HCT116 (cell line): Measurements from ENCODE around the gene LINGO3. TPM values are rescaled to one million over a fixed set of nuclear protein-coding genes. Genes with fewer than 3 reads are reported as not detected.

Experiments
- ATAC-seq: fragments of 200-7000 bp; cut with Tn5 transposase; 2 replicates; pipeline ENCODE4 v1.9.1; 2020; ENCODE audit warnings: mild to moderate bottlenecking, moderate library complexity
- BruUV-seq: library from RNA; stranded (reverse); fragments of 400-500 nt; replicated peaks from 2 replicates; lab custom pipeline; 2021; lab: Mats Ljungman, UMichigan
- CTCF ChIA-PET: fragments of 300-600 bp; sonication (Branson Sonifier 250); formaldehyde crosslinking; loops from one replicate; lab custom pipeline; 2021; ENCODE audit warnings: antibody characterized with exemption; lab: Charles Lee
- POLR2A ChIA-PET: fragments of 300-600, 350-600 bp; sonication (Branson Sonifier 250); formaldehyde crosslinking; loops from one replicate; lab custom pipeline; 2021; ENCODE audit warnings: antibody characterized with exemption; lab: Charles Lee
- RAD21 ChIA-PET, 2 experiments: fragments of 300-600 bp; sonication (Branson Sonifier 250); formaldehyde crosslinking; loops; one replicate each; lab custom pipeline; 2023; ENCODE audit warnings: low total read pairs in 2 of 2; ENCODE audit not compliant: uncharacterized antibody in 2 of 2, unreplicated experiment in 2 of 2, low non-redundant PET in 1 of 2; lab: Charles Lee
- DNase-seq: peaks from one replicate; pipeline ENCODE4 v3.0.0-alpha.2; 2010; ENCODE audit warnings: low read depth, low spot score
- H2AFZ ChIP-seq: fragments of 200-600 bp; shearing (Covaris generic), sonication (generic); 2 replicates; pipeline ENCODE4 v1.6.1; 2017; ENCODE audit warnings: low read depth, mixed run types, mixed read lengths, antibody characterized with exemption, low read length; ENCODE audit not compliant: poor library complexity, severe bottlenecking
- H3K27ac ChIP-seq: 2 replicates; pipeline ENCODE4 v1.5.1; 2012; ENCODE audit warnings: low read depth, low read length
- H3K27me3 ChIP-seq: fragments of 200-600 bp; sonication (generic); 2 replicates; pipeline ENCODE4 v1.6.1; 2016; ENCODE audit warnings: mixed run types, low read length, mixed read lengths; ENCODE audit not compliant: insufficient read depth
- H3K36me3 ChIP-seq, 2 experiments: fragments of 200-500 bp in 1 of 2; fragments of 200-600 bp in 1 of 2; sonication (Bioruptor generic) in 1 of 2; sonication (generic) in 1 of 2; 2 replicates each; pipeline versions ENCODE4 v1.5.1 to v1.6.1; 2014 to 2016; ENCODE audit warnings: low read length in 2 of 2, inconsistent platforms in 1 of 2, mixed read lengths in 1 of 2, mixed run types in 1 of 2; ENCODE audit not compliant: insufficient read depth in 2 of 2, control insufficient read depth in 1 of 2
- H3K4me1 ChIP-seq, 2 experiments: fragments of 200-600 bp in 1 of 2; sonication (generic) in 1 of 2; 2 replicates each; pipeline versions ENCODE4 v1.5.1 to v1.6.1; 2012 to 2017; ENCODE audit warnings: low read length in 2 of 2, inconsistent platforms in 1 of 2, mild to moderate bottlenecking in 1 of 2, mixed read lengths in 1 of 2, mixed run types in 1 of 2, moderate library complexity in 1 of 2; ENCODE audit not compliant: insufficient read depth in 2 of 2, control insufficient read depth in 1 of 2
- H3K4me2 ChIP-seq: fragments of 200-600 bp; sonication (generic); 2 replicates; pipeline ENCODE4 v1.6.1; 2017; ENCODE audit warnings: mixed run types, low read length, mixed read lengths
- H3K4me3 ChIP-seq, 2 experiments: fragments of 200-600 bp in 1 of 2; sonication (generic) in 1 of 2; replicated peaks in 1 of 2; 2 replicates each; pipeline ENCODE4 v1.5.1; 2011 to 2016; ENCODE audit warnings: low read length in 2 of 2, control low read depth in 1 of 2, low read depth in 1 of 2, mild to moderate bottlenecking in 1 of 2, mixed read lengths in 1 of 2, mixed run types in 1 of 2
- H3K79me2 ChIP-seq: fragments of 200-600 bp; sonication (generic); 2 replicates; pipeline ENCODE4 v1.6.1; 2017; ENCODE audit warnings: mild to moderate bottlenecking, mixed run types, low read length, moderate library complexity, mixed read lengths; ENCODE audit not compliant: insufficient read depth
- H3K9ac ChIP-seq: fragments of 200-600 bp; sonication (generic); 2 replicates; pipeline ENCODE4 v1.6.1; 2016; ENCODE audit warnings: low read length, mixed read lengths
- H3K9me2 ChIP-seq: fragments of 200-600 bp; sonication (generic), shearing (Covaris generic); 2 replicates; pipeline ENCODE4 v1.6.1; 2017; ENCODE audit warnings: mixed run types, mild to moderate bottlenecking, moderate library complexity; ENCODE audit not compliant: insufficient read depth
- H3K9me3 ChIP-seq, 2 experiments: fragments of 200-500 bp in 1 of 2; fragments of 200-600 bp in 1 of 2; sonication (Bioruptor generic) in 1 of 2; sonication (generic) in 1 of 2; 2 replicates each; pipeline ENCODE4 v1.6.1; 2014 to 2017; ENCODE audit warnings: low read length in 2 of 2, mixed read lengths in 2 of 2, inconsistent platforms in 1 of 2, low read depth in 1 of 2, mild to moderate bottlenecking in 1 of 2, mixed run types in 1 of 2, moderate library complexity in 1 of 2; ENCODE audit not compliant: control insufficient read depth in 1 of 2, insufficient read depth in 1 of 2
- H4K20me1 ChIP-seq: fragments of 200-600 bp; sonication (generic), shearing (Covaris generic); 2 replicates; pipeline ENCODE4 v1.6.1; 2017; ENCODE audit warnings: mixed run types, mild to moderate bottlenecking, moderate library complexity; ENCODE audit not compliant: insufficient read depth
- ATF3 ChIP-seq: IDR thresholded peaks from 2 replicates; pipeline ENCODE4 v1.6.1; 2012
- CEBPB ChIP-seq: IDR thresholded peaks from 2 replicates; pipeline ENCODE4 v1.6.1; 2012; ENCODE audit warnings: low read depth
- CTCF ChIP-seq, 3 experiments: fragments of 200-600 bp in 1 of 3; sonication (generic) in 1 of 3; IDR thresholded peaks in 2 of 3; conservative IDR thresholded peaks in 1 of 3; 2 replicates each; pipeline ENCODE4 v1.5.1; 2012 to 2017; ENCODE audit warnings: low read depth in 2 of 3, low read length in 2 of 3, antibody characterized with exemption in 1 of 3, borderline replicate concordance in 1 of 3, control low read depth in 1 of 3, mild to moderate bottlenecking in 1 of 3, mixed read lengths in 1 of 3, mixed run types in 1 of 3, moderate library complexity in 1 of 3; ENCODE audit not compliant: insufficient read depth in 1 of 3
- MAX ChIP-seq: IDR thresholded peaks from 2 replicates; pipeline ENCODE4 v1.6.1; 2012
- POLR2AphosphoS5 ChIP-seq: IDR thresholded peaks from 2 replicates; pipeline ENCODE4 v1.6.1; 2011; ENCODE audit warnings: mild to moderate bottlenecking, low read depth, low read length, moderate library complexity
- RAD21 ChIP-seq: IDR thresholded peaks from 2 replicates; pipeline ENCODE4 v1.6.1; 2012; ENCODE audit warnings: low read depth, mild to moderate bottlenecking
- SIN3A ChIP-seq: IDR thresholded peaks from 2 replicates; pipeline ENCODE4 v1.6.1; 2012; ENCODE audit warnings: low read depth
- SP1 ChIP-seq: IDR thresholded peaks from 2 replicates; pipeline ENCODE4 v1.6.1; 2012; ENCODE audit warnings: low read depth
- TCF7L2 ChIP-seq: IDR thresholded peaks from 2 replicates; pipeline ENCODE4 v1.7.0; 2011; ENCODE audit warnings: borderline replicate concordance, inconsistent platforms; ENCODE audit not compliant: insufficient read depth, insufficient read length; ENCODE audit errors: extremely low read depth
- YY1 ChIP-seq: IDR thresholded peaks from 2 replicates; pipeline ENCODE4 v1.6.1; 2011; ENCODE audit warnings: low read length, low read depth, moderate library complexity, mild to moderate bottlenecking; ENCODE audit not compliant: insufficient replicate concordance; ENCODE audit errors: extremely low read depth
- ZBTB33 ChIP-seq: IDR thresholded peaks from 2 replicates; pipeline ENCODE4 v1.6.1; 2011; ENCODE audit warnings: mild to moderate bottlenecking, low read length, moderate library complexity; ENCODE audit not compliant: insufficient replicate concordance; ENCODE audit errors: extremely low read depth
- intact Hi-C: fragments of 100-400 bp; cut with micrococcal nuclease; formaldehyde crosslinking; loops from 2 replicates; pipeline ENCODE4 v1.10.0; 2022
- total RNA-seq: library from RNA; stranded (reverse); gene quantifications from one replicate; pipeline ENCODE4 v1.2.1, GENCODE V29; 2021; ENCODE audit not compliant: unreplicated experiment

The LINGO3 gene
- total RNA-seq, 1 experiment from 2014 or later: not detected

- no peak overlapping the region for H3K4me2 ChIP-seq
- POLR2A ChIA-PET: no interaction called here
- peaks cover 86% of the 10 kb centered on the region for H3K79me2 ChIP-seq
- H3K4me3 ChIP-seq: no peak overlapping the region
- H2AFZ ChIP-seq: no peak overlapping the region
- CTCF ChIA-PET: no interaction called here
- no peaks in the 10 kb centered on the region for H3K9me2 ChIP-seq
- DNase-seq (no peak), ATAC-seq (no peak)
- RAD21 ChIA-PET: no interaction called here
- peaks cover 0 to 11% of the 10 kb centered on the region in 2 experiments; a peak in 1 of 4 replicates for H3K9me3 ChIP-seq
- no peak overlapping the region for H3K9ac ChIP-seq
- no peak overlapping the region for H3K27ac ChIP-seq
- TF ChIP-seq ATF3 (no peak), POLR2AphosphoS5 (no peak), ZBTB33 (no peak), RAD21 (no peak), SP1 (no peak), SIN3A (no peak), CEBPB (no peak), MAX (no peak), CTCF (IDR thresholded peaks at IDR 0.05 in 2 of 3, conservative IDR thresholded peaks at IDR 0.05 in 1 of 3; ENCODE audit: borderline replicate concordance in 1 of 3, insufficient read depth in 1 of 3, low read depth in 2 of 3, low read length in 2 of 3) (no peak), YY1 (no peak), TCF7L2 (no peak)
- no peaks in the 10 kb centered on the region for H3K36me3 ChIP-seq
- H3K27me3 ChIP-seq: no peaks in the 10 kb centered on the region
- H3K4me1 ChIP-seq: peaks cover 12 to 22% of the 10 kb centered on the region in 2 experiments
- no TSS peak for BruUV-seq
- no peaks in the 10 kb centered on the region; the same call in 1 of the 2 replicates for H4K20me1 ChIP-seq
- intact Hi-C loops: no loop called here
These were observed 24.5 kb upstream of the LINGO3 start for GRCh38 chr19:2332341-2333026.
